HEK293 (cell line): ENCODE measurements around the gene ACAD9.

ENCODE experiments used
- CTCF ChIA-PET: fragments of 350-600 bp; formaldehyde crosslinking; extraction: SDS; loops from one replicate; lab custom pipeline; 2021; ENCODE audit warnings: antibody characterized with exemption; lab: Yijun Ruan, JAX
- POLR2A ChIA-PET: fragments of 300-600 bp; formaldehyde crosslinking; extraction: SDS; loops from one replicate; lab custom pipeline; 2020; ENCODE audit warnings: antibody characterized with exemption, inconsistent platforms; lab: Yijun Ruan, JAX
- H3K27ac ChIP-seq: fragments of 200-500 bp; sonication (Bioruptor generic); 2 replicates; pipeline ENCODE4 v1.5.1; 2014; ENCODE audit warnings: low read depth, low read length, control low read depth, inconsistent platforms; ENCODE audit errors: extremely low read depth
- H3K36me3 ChIP-seq, 2 experiments: fragments of 200-500 bp in 1 of 2; sonication (Bioruptor generic) in 1 of 2; 1 replicate in 1 of 2; 2 replicates in 1 of 2; pipeline ENCODE4 v1.5.1; 2014 to 2017; ENCODE audit warnings: inconsistent platforms in 2 of 2, low read length in 2 of 2; ENCODE audit not compliant: control insufficient read depth in 2 of 2, insufficient read depth in 1 of 2
- H3K4me1 ChIP-seq: fragments of 200-500 bp; sonication (Bioruptor generic); 2 replicates; pipeline ENCODE4 v1.5.1; 2014; ENCODE audit warnings: mild to moderate bottlenecking, low read length, inconsistent platforms; ENCODE audit not compliant: control insufficient read depth, insufficient read depth
- H3K4me3 ChIP-seq: 2 replicates; pipeline ENCODE4 v1.5.1; 2011; ENCODE audit warnings: low read depth, mild to moderate bottlenecking, control low read depth, low read length, moderate library complexity
- H3K9me3 ChIP-seq: fragments of 200-500 bp; sonication (Bioruptor generic); 2 replicates; pipeline ENCODE4 v1.5.1; 2014; ENCODE audit warnings: low read depth, low read length, inconsistent platforms; ENCODE audit not compliant: control insufficient read depth, insufficient read depth
- KLF10 ChIP-seq: fragments of 450-650 bp; IDR thresholded peaks from 2 replicates; pipeline ENCODE4 v1.5.1; 2018; ENCODE audit warnings: missing biosample characterization, mild to moderate bottlenecking, missing genetic modification characterization
- KLF17 ChIP-seq: fragments of 450-650 bp; formaldehyde crosslinking; IDR thresholded peaks from 2 replicates; pipeline ENCODE4 v1.5.1; 2016; ENCODE audit warnings: missing biosample characterization, missing genetic modification characterization
- SETDB1 ChIP-seq: IDR thresholded peaks from one replicate; pipeline ENCODE4 v1.6.1; 2017; ENCODE audit warnings: mild to moderate bottlenecking, low read length, moderate library complexity, mixed read lengths; ENCODE audit not compliant: insufficient read length
- SP7 ChIP-seq: fragments of 450-650 bp; formaldehyde crosslinking; IDR thresholded peaks from 2 replicates; pipeline ENCODE4 v1.5.1; 2016; ENCODE audit warnings: missing biosample characterization, missing genetic modification characterization
- TCF7L2 ChIP-seq: IDR thresholded peaks from 2 replicates; pipeline ENCODE4 v1.6.1; 2011; ENCODE audit warnings: low read depth, mild to moderate bottlenecking, inconsistent platforms, low read length, moderate library complexity, borderline replicate concordance
- TRIM28 ChIP-seq: IDR thresholded peaks from 2 replicates; pipeline ENCODE4 v1.6.1; 2011; ENCODE audit warnings: low read length, control low read depth, borderline replicate concordance
- ZBTB1 ChIP-seq: fragments of 450-650 bp; formaldehyde crosslinking; IDR thresholded peaks from 2 replicates; pipeline ENCODE4 v1.5.1; 2016; ENCODE audit warnings: missing biosample characterization, missing genetic modification characterization
- ZBTB48 ChIP-seq: fragments of 450-650 bp; formaldehyde crosslinking; IDR thresholded peaks from 2 replicates; pipeline ENCODE4 v1.5.1; 2016; ENCODE audit warnings: missing biosample characterization, missing genetic modification characterization
- ZNF157 ChIP-seq: fragments of 450-650 bp; formaldehyde crosslinking; IDR thresholded peaks from 2 replicates; pipeline ENCODE4 v1.5.1; 2016; ENCODE audit warnings: missing biosample characterization, missing genetic modification characterization
- ZNF184 ChIP-seq: fragments of 450-650 bp; IDR thresholded peaks from 2 replicates; pipeline ENCODE4 v1.5.1; 2018; ENCODE audit warnings: missing biosample characterization, mild to moderate bottlenecking, missing genetic modification characterization
- ZNF280D ChIP-seq: fragments of 450-650 bp; formaldehyde crosslinking; IDR thresholded peaks from 2 replicates; pipeline ENCODE4 v1.5.1; 2016; ENCODE audit warnings: missing biosample characterization, missing genetic modification characterization
- ZNF37A ChIP-seq: fragments of 450-650 bp; IDR thresholded peaks from 2 replicates; pipeline ENCODE4 v1.5.1; 2018; ENCODE audit warnings: missing biosample characterization, missing genetic modification characterization
- ZNF394 ChIP-seq: fragments of 450-650 bp; formaldehyde crosslinking; IDR thresholded peaks from 2 replicates; pipeline ENCODE4 v1.5.1; 2016; ENCODE audit warnings: missing biosample characterization, missing genetic modification characterization, mild to moderate bottlenecking, moderate library complexity, borderline replicate concordance
- ZNF561 ChIP-seq: fragments of 450-650 bp; IDR thresholded peaks from 2 replicates; pipeline ENCODE4 v1.5.1; 2018; ENCODE audit warnings: missing biosample characterization, missing genetic modification characterization, borderline replicate concordance
- ZNF777 ChIP-seq: fragments of 450-650 bp; formaldehyde crosslinking; IDR thresholded peaks from 2 replicates; pipeline ENCODE4 v1.5.1; 2017; ENCODE audit warnings: missing biosample characterization, missing genetic modification characterization, borderline replicate concordance
- ZSCAN18 ChIP-seq: fragments of 450-650 bp; formaldehyde crosslinking; IDR thresholded peaks from 2 replicates; pipeline ENCODE4 v1.5.1; 2016; ENCODE audit warnings: missing biosample characterization, missing genetic modification characterization
- TF ChIP-seq, protein P1 (sequence below): fragments of 450-650 bp; formaldehyde crosslinking; conservative IDR thresholded peaks from 2 replicates; pipeline ENCODE4 v1.5.1; 2016; ENCODE audit warnings: low read depth, missing biosample characterization, missing genetic modification characterization
- TF ChIP-seq, protein P2 (sequence below): fragments of 450-650 bp; formaldehyde crosslinking; IDR thresholded peaks from 2 replicates; pipeline ENCODE4 v1.5.1; 2016; ENCODE audit warnings: missing biosample characterization, missing genetic modification characterization

The ACAD9 gene

DNA sequence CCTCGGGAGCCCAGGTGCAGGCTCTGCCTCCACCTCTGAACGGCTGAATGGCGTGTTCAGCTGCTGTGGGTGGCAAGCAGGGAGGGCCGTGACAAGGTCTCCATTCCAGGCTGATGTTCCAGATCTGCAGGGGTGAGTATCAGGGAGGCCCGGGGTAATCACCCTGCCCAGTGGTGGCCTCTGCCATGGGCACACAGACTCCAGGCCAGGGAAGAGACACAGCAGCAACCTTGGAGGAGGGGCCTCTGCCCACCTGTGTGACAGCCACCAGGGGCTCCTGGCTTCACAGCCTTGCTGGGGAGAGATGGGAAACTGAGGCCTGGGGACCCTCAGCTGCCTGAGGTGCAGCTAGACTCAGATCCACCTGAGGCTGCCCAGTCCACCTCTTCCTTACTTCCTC is 25.6 kb upstream of the ACAD9 start:
- Histone ChIP-seq H3K9me3 (no peaks in the 10 kb centered on the region), H3K36me3 (peaks cover 0 to 1% of the 10 kb centered on the region in 2 experiments; a peak in 1 of 3 replicates), H3K27ac (no peak overlapping the region), H3K4me3 (no peak overlapping the region), H3K4me1 (no peaks in the 10 kb centered on the region)
- ChIA-PET CTCF (no interaction called here), POLR2A (no interaction called here)
- no peak for TF ChIP-seq ZBTB48 (tag by site-specific recombination)
- no peak for TF ChIP-seq KLF10 (tag by site-specific recombination)
- no peak for TF ChIP-seq TCF7L2
- no peak for TF ChIP-seq ZNF157 (tag by site-specific recombination)
- TF ChIP-seq ZNF777 (tag by site-specific recombination), result no peak
- TF ChIP-seq ZNF561 (tag by site-specific recombination), result no peak
- no peak for TF ChIP-seq ZNF37A (tag by site-specific recombination)
- no peak for TF ChIP-seq ZNF394 (tag by site-specific recombination)
- TF ChIP-seq, protein P1, sequence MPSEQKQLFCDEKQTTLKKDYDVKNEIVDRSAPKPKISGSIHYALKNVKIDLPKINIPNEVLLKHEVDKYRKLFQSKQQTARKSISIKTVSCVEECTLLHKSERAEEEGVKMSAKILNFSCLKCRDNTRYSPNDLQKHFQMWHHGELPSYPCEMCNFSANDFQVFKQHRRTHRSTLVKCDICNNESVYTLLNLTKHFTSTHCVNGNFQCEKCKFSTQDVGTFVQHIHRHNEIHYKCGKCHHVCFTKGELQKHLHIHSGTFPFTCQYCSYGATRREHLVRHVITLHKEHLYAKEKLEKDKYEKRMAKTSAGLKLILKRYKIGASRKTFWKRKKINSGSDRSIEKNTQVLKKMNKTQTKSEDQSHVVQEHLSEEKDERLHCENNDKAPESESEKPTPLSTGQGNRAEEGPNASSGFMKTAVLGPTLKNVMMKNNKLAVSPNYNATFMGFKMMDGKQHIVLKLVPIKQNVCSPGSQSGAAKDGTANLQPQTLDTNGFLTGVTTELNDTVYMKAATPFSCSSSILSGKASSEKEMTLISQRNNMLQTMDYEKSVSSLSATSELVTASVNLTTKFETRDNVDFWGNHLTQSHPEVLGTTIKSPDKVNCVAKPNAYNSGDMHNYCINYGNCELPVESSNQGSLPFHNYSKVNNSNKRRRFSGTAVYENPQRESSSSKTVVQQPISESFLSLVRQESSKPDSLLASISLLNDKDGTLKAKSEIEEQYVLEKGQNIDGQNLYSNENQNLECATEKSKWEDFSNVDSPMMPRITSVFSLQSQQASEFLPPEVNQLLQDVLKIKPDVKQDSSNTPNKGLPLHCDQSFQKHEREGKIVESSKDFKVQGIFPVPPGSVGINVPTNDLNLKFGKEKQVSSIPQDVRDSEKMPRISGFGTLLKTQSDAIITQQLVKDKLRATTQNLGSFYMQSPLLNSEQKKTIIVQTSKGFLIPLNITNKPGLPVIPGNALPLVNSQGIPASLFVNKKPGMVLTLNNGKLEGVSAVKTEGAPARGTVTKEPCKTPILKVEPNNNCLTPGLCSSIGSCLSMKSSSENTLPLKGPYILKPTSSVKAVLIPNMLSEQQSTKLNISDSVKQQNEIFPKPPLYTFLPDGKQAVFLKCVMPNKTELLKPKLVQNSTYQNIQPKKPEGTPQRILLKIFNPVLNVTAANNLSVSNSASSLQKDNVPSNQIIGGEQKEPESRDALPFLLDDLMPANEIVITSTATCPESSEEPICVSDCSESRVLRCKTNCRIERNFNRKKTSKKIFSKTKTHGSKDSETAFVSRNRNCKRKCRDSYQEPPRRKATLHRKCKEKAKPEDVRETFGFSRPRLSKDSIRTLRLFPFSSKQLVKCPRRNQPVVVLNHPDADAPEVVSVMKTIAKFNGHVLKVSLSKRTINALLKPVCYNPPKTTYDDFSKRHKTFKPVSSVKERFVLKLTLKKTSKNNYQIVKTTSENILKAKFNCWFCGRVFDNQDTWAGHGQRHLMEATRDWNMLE (tag by site-specific recombination), result no peak
- no peak for TF ChIP-seq KLF17 (tag by site-specific recombination)
- no peak for TF ChIP-seq ZSCAN18 (tag by site-specific recombination)
- no peak for TF ChIP-seq ZBTB1

DNA sequence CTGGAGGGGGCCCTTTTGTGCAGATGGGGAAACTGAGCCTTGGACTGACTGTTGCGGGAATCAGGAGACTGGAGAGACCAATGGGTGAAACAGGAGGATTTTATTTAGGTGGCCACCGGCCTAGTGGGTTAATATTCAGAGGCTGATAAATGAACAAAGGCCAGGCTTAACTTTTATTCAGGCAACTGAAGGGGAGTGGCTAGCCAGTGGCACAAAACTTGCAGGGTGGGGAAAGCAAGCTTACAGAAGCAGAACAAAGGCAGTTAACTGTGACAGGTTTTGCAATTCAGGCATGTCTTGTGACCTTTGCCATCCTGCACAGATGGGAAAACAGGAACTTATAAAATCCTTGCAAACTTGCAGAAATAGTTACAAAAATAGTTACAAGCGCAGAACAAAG is 24.9 kb upstream of the ACAD9 start:
- TF ChIP-seq, protein P2, sequence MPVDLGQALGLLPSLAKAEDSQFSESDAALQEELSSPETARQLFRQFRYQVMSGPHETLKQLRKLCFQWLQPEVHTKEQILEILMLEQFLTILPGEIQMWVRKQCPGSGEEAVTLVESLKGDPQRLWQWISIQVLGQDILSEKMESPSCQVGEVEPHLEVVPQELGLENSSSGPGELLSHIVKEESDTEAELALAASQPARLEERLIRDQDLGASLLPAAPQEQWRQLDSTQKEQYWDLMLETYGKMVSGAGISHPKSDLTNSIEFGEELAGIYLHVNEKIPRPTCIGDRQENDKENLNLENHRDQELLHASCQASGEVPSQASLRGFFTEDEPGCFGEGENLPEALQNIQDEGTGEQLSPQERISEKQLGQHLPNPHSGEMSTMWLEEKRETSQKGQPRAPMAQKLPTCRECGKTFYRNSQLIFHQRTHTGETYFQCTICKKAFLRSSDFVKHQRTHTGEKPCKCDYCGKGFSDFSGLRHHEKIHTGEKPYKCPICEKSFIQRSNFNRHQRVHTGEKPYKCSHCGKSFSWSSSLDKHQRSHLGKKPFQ, result no peak
- TF ChIP-seq SETDB1 (peak; percentile 98), ZNF280D (tag by site-specific recombination) (peak; percentile 68; the same call in 1 of the 2 replicates), SP7 (no peak), TRIM28 (peak; percentile 86; the same call in 1 of the 2 replicates), ZNF184 (peak; percentile 28; the same call in 1 of the 2 replicates)
- TF ChIP-seq, all 188 proteins: peak for 4
- CTCF ChIA-PET, result interaction anchor here (0.9 kb wide), 1 partner anchor 17 kb away, joined by 3 read pairs; no protein-coding TSS in a partner anchor

More for the DNA sequence above, 24.9 kb upstream of the ACAD9 start:
- H3K9me3 ChIP-seq, result no peaks in the 10 kb centered on the region
- no peak overlapping the region for H3K4me3 ChIP-seq
- peaks cover 0 to 6% of the 10 kb centered on the region in 2 experiments; a peak in 1 of 3 replicates for H3K36me3 ChIP-seq
- no peaks in the 10 kb centered on the region for H3K4me1 ChIP-seq
- POLR2A ChIA-PET, result no interaction called here
- H3K27ac ChIP-seq, result no peak overlapping the region
